PC-9 (cell line): Measurements from ENCODE around the gene TMEM45A.

Experiments
- EZH2 ChIP-seq: fragments of 200-600 bp; sonication (generic); IDR thresholded peaks from 2 replicates; pipeline ENCODE4 v1.8.0; 2017; ENCODE audit warnings: antibody characterized with exemption, low read depth
- TF ChIP-seq, protein P1 (sequence below): fragments of 200-600 bp; sonication (generic); conservative IDR thresholded peaks from 2 replicates; pipeline ENCODE4 v1.6.1; 2017; ENCODE audit warnings: mixed run types, antibody characterized with exemption, mild to moderate bottlenecking, moderate library complexity

GRCh38 chr3:100540791-100541334, 48.4 kb downstream of the TMEM45A start:
- TF ChIP-seq EZH2 = no peak
- TF ChIP-seq, protein P1, sequence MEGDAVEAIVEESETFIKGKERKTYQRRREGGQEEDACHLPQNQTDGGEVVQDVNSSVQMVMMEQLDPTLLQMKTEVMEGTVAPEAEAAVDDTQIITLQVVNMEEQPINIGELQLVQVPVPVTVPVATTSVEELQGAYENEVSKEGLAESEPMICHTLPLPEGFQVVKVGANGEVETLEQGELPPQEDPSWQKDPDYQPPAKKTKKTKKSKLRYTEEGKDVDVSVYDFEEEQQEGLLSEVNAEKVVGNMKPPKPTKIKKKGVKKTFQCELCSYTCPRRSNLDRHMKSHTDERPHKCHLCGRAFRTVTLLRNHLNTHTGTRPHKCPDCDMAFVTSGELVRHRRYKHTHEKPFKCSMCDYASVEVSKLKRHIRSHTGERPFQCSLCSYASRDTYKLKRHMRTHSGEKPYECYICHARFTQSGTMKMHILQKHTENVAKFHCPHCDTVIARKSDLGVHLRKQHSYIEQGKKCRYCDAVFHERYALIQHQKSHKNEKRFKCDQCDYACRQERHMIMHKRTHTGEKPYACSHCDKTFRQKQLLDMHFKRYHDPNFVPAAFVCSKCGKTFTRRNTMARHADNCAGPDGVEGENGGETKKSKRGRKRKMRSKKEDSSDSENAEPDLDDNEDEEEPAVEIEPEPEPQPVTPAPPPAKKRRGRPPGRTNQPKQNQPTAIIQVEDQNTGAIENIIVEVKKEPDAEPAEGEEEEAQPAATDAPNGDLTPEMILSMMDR = no peak
